Measurements from ENCODE around the gene AVEN.

GRCh38 chr15:33866101-33866737, 172.8 kb downstream of the AVEN start:
- TF ChIP-seq CTCF (IDR thresholded peaks at IDR 0.05) (no peak), POLR2A (IDR thresholded peaks at IDR 0.05) (no peak)

All from thyroid gland (tissue), 4 donors.